GM08714 (cell line): Measurements from ENCODE around the gene ANKIB1.
"Not testable (repeated sequence)": the region's sequence is repeated elsewhere in the genome, so short reads cannot be mapped to it uniquely, and the experiment has no call there.

Source experiments
- H3K4me3 ChIP-seq: fragments of 200-500 bp; sonication (Bioruptor generic); 2 replicates; pipeline ENCODE4 v1.5.1; 2014; ENCODE audit warnings: mild to moderate bottlenecking, low read length, inconsistent platforms
- ZNF274 ChIP-seq: IDR thresholded peaks from 2 replicates; pipeline ENCODE4 v1.6.1; 2012; ENCODE audit warnings: mild to moderate bottlenecking, low read depth, low read length

The ANKIB1 gene

GRCh38 chr7:92330835-92331438 is 85.2 kb downstream of the ANKIB1 start:
- no peak overlapping the region for H3K4me3 ChIP-seq
- no peak for TF ChIP-seq ZNF274

GRCh38 chr7:92331508-92331907 is 85.7 kb downstream of the ANKIB1 start:
- no peak overlapping the region for H3K4me3 ChIP-seq
- no peak for TF ChIP-seq ZNF274

GRCh38 chr7:92332782-92333181 is 87.0 kb downstream of the ANKIB1 start:
- no peak for TF ChIP-seq ZNF274
- H3K4me3 ChIP-seq = no peak overlapping the region

- no peak overlapping the region for H3K4me3 ChIP-seq
- TF ChIP-seq ZNF274 = no peak
Measured at GRCh38 chr7:92333866-92334265, 88.1 kb downstream of the ANKIB1 start.

- no peak for TF ChIP-seq ZNF274
- no peak overlapping the region for H3K4me3 ChIP-seq
Measured at GRCh38 chr7:92335574-92335973, 89.8 kb downstream of the ANKIB1 start.

- no peak for TF ChIP-seq ZNF274
- H3K4me3 ChIP-seq = no peak overlapping the region
Measured at GRCh38 chr7:92336662-92337340, 91.0 kb downstream of the ANKIB1 start.

- H3K4me3 ChIP-seq = no peak overlapping the region
- TF ChIP-seq ZNF274 = no peak
Measured at GRCh38 chr7:92340016-92340415, 94.2 kb downstream of the ANKIB1 start.

GRCh38 chr7:92343714-92344113 is 97.9 kb downstream of the ANKIB1 start:
- H3K4me3 ChIP-seq = no peak overlapping the region
- TF ChIP-seq ZNF274 = no peak

GRCh38 chr7:92352009-92352408 is 106.2 kb downstream of the ANKIB1 start:
- no peak overlapping the region for H3K4me3 ChIP-seq
- TF ChIP-seq ZNF274 = no peak

- no peak overlapping the region for H3K4me3 ChIP-seq
- no peak for TF ChIP-seq ZNF274
Measured at GRCh38 chr7:92354214-92354613, 108.4 kb downstream of the ANKIB1 start.

- no peak overlapping the region for H3K4me3 ChIP-seq
- no peak for TF ChIP-seq ZNF274
Measured at GRCh38 chr7:92356406-92356805, 110.6 kb downstream of the ANKIB1 start.

- no peak overlapping the region for H3K4me3 ChIP-seq
- no peak for TF ChIP-seq ZNF274
Measured at GRCh38 chr7:92357260-92357659, 111.5 kb downstream of the ANKIB1 start.

- H3K4me3 ChIP-seq = not testable (repeated sequence)
Measured at GRCh38 chr7:92359179-92359578, 113.4 kb downstream of the ANKIB1 start.

GRCh38 chr7:92359801-92360200 is 114.0 kb downstream of the ANKIB1 start:
- TF ChIP-seq ZNF274 = no peak

GRCh38 chr7:92360387-92360786 is 114.6 kb downstream of the ANKIB1 start:
- no peak for TF ChIP-seq ZNF274
- no peak overlapping the region for H3K4me3 ChIP-seq

More at GRCh38 chr7:92359801-92360200, 114.0 kb downstream of the ANKIB1 start:
- no peak overlapping the region for H3K4me3 ChIP-seq

GRCh38 chr7:92362131-92362530 is 116.4 kb downstream of the ANKIB1 start:
- no peak overlapping the region for H3K4me3 ChIP-seq
- no peak for TF ChIP-seq ZNF274
